Cardiac ventricle fibroblast (primary cell): ENCODE measurements around the gene EXD1. TPM values are rescaled to one million over a fixed set of nuclear protein-coding genes. Genes with fewer than 3 reads are reported as not detected.

ENCODE experiments used
- total RNA-seq: library from RNA; depleted of rRNA; stranded (reverse); fragments of >200 nt; gene quantifications from 2 replicates; pipeline ENCODE4 v1.2.3, GENCODE V29; 2015

The EXD1 gene, protein sequence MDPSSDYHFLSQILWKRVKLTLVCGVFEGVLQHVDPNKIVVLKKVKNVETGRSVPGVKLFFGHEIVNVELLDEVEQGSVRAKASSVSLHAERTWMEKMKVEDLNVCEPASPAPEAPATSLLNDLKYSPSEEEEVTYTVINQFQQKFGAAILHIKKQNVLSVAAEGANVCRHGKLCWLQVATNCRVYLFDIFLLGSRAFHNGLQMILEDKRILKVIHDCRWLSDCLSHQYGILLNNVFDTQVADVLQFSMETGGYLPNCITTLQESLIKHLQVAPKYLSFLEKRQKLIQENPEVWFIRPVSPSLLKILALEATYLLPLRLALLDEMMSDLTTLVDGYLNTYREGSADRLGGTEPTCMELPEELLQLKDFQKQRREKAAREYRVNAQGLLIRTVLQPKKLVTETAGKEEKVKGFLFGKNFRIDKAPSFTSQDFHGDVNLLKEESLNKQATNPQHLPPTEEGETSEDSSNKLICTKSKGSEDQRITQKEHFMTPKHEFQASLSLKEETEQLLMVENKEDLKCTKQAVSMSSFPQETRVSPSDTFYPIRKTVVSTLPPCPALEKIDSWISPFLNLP
- total RNA-seq, result not detected in 2 replicates

DNA sequence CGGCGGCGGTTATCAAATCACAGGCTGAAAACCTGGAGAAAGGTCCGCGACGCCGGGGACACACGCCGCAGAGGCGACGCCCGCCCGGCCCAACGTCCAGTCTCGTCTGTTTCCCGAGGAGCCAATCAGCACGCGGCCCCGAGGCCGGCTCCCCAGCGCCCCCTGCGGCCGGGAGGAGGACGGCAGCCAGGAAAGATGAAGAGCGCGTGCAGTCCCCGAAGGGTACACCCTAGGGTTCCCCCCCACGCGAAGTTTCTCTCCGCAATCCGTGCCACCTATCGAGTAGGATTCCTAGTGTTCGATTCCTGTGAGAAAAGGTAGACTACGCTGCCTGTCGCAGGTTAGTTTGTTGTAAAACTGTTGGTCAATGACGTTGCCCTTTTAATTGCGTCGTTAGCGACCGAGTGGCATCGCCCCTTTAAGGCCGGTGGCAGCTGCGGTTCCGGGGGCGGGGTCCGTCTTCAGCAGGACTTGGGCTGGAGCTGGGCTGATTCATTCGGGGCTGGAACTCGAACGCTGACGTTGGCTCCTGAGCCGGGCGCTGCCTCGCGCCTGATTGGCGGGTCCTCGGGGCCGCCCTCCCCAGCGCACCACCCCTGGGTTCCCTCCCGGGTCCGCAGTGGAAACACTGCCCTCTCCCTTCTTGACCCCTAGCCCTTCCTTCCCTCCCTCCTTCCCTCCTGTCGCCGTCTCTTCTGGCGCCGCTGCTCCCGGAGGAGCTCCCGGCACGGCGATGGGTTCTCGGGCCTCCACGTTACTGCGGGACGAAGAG is at the start of gene EXD1, which contains the start of gene CHP1:
TSS of gene EXD1 (minus strand) at position 108 of the 772 bp plus-strand sequence. CDS start 4,182 bp downstream, outside the sequence.
TSS of gene CHP1 (plus strand) at position 619 of the 772 bp plus-strand sequence. CDS start at position 734, 115 bp downstream.

Other genes starting within 250 kb of the EXD1 start
- 14.5 and 18.4 TPM in 2 replicates for gene INO80, start 114.5 kb downstream of the EXD1 start, total RNA-seq
- 164 and 200 TPM in 2 replicates for gene CHP1, start 511 bp upstream of the EXD1 start, total RNA-seq
- 0.88 and 0.94 TPM in 2 replicates for gene OIP5, start 101.8 kb upstream of the EXD1 start, total RNA-seq
- 5.0 and 5.3 TPM in 2 replicates for gene NUSAP1, start 102.1 kb upstream of the EXD1 start, total RNA-seq
- 15.1 and 20.6 TPM in 2 replicates for gene NDUFAF1, start 171.7 kb upstream of the EXD1 start, total RNA-seq
- gene RTF1, start 186.3 kb upstream of the EXD1 start, total RNA-seq, result 20.3 and 26.5 TPM in 2 replicates